ENCODE measurements around the gene GMEB2.
"Not testable (repeated sequence)": the region's sequence is repeated elsewhere in the genome, so short reads cannot be mapped to it uniquely, and the experiment has no call there.

Gene GMEB2

DNA sequence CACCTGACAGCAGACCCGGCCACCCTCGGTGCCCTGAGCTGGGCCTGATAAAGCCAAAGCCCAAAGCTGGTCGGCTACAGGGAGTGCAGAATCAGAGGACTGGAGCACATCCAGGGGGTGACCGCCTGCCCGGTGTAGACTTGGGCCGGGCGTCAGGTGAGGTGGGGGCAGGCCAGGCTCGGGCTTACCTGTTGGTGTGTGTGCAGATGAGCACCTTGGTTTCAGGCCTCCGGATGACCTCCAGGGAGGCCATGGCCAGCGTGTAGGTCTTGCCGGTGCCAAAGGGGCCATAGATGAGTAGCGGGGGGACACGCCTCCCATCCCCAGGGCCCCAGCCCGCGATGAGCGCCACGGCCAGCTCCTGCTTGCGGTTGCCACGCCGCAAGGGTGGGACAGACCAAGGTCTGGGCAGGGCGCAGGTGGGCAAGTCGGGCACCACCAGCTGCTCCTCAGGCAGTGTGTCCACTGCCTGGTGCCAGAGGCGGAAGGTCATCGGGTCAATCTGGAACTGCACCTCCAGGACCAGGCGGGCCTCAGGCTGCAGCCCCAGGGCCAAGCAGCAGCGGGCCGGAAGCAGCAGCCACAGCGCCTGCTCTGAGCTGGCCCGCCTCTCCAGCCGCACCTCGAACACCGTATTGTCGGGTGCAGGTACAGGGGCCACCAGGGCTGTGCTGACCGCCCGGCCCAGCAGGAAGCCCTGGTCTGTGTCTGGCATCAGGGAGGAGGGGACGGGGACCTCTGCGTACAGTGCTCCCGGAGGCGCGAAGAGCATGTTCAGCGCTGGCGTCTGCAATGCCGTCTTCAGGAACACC is 58.5 kb downstream of the GMEB2 start:
- DNase-seq, result no peak

DNA sequence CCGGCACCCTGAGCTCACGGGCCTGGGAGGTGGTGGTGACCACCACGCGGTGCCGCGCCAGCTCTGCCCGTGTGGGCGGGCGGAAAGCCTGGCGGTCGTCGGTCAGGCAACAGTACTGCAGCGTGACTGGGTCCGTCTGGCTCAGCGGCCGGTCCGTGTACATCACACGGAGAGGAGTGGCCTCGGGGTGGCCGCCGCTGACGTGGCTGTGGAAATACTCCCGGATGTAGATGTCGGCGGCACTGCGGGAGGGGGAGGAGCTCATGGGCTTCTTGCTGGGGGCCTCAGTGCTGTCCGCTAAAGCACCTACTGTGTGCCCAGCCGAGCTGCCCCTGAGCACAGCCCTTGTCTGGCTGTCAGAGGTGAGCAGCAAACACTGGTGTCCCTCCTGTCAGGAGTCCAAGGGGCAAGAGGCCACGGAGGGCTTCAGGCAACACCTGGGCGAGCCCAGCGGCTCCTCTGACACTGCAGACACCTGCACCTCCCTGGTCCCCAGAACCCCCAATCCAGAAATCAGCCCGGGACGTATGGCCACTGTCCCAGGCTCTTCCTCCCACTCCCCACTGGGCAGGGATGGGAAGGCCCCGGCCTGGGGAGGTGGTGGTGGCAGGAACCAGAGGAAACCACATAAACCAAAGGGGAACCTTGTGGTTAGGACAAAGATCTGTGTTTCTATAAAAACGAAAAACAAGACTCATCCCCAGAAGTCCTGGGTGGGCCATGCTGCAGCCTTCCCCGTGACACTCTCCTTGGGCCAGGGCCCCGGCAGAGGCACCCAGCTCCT is 59.3 kb downstream of the GMEB2 start:
- DNase-seq, result no peak

DNA sequence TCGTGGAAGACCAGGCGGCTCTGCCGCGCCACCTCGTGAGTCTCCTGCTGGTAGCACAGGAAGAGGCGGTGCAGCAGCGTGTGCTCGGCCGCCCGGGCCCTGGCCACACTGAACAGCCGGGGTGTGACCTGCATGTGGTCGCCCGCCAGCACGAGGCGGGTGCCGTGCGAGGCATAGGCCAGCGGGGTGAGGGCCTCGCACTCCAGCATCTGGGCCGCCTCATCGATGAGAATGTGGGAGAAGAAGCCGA is 59.8 kb downstream of the GMEB2 start:
- DNase-seq, result no peak

DNA sequence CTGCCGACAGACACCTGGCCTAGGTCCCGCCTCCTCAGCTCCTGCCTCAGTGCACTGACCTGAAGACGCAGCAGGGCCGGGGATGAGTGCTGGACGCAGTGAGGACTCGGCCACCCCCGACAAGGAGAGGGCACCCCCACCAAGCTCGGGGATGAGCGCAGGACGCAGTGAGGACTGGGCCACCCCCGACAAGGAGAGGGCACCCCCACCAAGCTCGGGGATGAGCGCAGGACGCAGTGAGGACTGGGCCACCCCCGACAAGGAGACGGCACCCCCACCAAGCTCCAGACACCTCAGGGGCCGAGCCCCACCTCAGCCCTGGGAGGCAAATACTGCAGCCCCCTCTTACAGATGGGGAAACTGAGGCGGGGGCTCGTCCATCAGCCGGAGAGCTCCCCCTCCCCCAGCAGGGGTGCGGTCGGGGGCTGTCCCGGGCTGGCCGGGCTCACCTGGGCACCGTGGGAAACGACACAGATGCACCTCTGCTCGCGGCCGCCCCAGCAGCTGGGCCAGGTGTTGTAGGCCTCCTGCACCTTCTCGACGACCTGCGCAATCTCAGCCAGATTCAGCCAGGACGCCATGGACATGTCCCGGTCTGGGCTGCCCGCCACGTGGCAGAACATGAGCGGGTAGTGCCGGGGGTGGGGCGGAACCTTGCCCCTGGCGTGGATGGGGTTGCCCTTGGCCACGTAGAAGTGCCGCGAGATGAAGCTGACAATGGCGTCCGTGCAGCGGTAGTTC is 60.3 kb downstream of the GMEB2 start:
- no peak for DNase-seq

DNA sequence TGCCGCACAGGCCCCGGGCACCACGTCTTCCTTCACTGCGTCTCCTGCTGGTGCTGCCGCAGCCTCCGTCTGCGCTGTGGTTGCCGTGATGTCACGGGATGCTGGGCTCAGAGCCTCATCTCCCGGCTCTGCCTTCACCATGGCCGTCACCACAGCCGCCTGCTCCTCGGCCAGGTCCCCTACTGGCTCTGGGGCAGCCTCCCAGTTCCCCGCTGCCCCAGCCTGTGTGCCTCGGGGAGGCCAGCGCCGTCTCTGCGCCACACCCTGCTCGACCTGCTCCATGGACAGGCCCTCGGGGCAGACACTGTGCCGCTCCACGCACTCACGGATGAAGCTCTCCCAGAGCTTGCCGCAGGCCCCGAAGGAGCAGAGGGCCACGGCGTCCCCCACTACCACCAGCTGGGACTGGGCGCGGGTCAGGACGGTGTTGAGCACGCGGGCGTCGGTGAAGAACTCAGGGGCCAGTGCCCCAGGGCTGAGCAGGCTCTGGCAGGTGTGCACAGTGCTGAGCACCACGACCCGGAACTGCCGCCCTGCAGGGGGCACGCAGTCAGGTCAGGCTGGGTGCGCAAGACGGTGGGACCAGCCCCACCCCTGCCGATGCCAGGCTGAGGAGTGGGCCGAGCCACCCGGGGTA is 61.1 kb downstream of the GMEB2 start:
- no peak for DNase-seq

DNA sequence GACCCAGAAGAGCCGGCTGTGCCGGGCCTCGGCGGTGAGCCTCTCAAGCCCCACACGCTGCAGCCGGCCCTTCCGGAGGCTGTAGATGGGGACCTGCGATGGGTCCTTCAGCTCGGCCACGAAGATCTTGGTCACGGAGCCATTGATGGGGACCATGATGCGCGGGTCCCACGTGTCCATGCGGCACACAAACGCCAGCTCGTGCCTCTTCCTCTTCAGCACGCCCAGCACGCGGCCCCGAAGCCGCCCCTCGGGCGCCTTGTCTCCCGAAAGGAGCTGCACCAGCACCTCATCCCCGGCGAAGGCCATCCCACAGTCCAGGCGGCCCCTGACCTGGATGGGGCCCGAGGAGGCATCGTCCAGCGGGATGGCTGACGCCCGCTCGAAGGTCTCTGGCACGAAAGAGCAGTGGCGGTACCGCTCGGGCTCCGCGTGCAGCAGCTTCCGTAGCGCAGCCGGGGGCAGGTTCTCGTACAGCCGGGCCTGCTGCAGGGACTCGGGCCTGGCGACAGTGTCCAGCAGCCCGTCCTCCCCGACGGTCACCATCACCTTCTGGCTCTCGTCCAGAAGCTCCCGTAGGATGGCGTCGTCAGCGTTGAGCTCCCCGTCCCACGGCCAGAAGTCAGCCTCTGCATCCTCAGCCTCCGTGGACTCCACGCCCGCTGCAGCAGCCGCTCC is 61.7 kb downstream of the GMEB2 start:
- DNase-seq, result no peak

DNA sequence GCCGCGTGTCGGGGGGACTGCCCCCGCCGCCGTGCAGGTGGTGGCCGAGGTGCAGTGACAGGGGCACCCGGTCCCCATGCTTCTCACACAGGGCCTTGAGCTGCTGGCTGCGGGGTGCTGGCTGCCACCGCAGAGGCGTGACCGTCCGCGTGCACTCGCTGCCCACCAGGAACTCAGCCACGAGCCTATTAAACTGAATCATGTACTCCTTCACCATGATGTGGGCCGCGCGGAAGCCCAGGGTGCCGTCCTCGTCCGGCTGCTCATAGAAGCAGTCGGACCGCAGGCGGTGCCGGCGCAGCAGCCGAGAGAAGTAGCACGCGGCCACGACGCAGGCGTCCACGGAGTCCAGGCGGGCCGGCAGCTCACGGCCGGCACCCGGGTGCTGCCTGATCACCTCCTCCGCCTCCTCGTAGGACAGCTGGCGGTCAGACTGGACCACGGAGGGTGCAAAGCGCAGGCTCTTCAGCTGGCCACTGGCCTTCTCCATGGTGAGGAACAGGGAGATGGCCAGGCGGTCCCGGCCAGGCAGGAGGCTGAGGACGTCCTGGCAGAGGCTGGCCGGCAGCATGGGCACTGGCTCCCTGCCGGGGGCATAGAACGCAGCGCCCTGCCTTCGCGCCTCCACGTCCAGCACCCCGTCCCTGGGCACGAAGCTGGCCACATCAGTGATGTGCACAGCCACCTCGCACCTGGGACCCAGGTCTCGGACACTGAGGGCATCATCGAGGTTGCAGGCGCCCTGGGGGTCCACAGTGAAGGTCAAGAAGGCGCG is 62.7 kb downstream of the GMEB2 start:
- DNase-seq, result no peak

DNA sequence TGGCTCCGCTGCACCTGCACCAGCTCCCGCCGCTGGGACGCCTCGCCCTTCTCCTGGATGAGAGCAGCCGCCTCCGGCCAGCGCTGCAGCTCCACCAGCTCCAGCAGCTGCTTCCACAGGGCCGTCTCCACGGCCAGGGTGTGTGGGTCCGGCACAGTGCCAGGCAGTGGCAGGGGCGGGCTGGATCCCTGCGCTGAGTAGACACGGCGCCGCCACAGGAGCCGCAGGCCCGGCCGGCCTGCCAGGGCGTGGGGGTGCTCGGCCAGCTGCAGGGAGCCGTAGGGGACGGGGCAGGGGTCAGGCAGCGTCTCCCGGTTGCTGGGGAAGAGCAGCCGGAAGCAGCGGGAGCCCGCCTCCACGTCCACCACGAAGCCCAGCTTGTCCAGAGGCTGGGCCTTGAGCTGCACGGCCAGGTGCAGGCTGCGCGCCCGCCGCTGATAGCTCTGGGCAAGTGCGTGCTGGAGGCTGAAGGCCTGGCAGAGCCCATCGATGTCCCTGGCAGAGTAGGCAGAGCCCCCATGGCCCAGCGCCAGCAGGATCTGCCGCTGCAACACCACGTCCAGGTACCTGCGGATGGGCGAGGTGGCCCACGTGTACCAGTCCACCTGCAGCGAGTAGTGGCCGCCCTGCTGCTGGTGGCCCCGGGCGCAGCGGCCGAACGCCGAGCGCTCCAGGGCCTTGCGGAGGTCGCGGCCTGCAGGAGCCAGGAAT is 63.5 kb downstream of the GMEB2 start:
- no peak for DNase-seq

DNA sequence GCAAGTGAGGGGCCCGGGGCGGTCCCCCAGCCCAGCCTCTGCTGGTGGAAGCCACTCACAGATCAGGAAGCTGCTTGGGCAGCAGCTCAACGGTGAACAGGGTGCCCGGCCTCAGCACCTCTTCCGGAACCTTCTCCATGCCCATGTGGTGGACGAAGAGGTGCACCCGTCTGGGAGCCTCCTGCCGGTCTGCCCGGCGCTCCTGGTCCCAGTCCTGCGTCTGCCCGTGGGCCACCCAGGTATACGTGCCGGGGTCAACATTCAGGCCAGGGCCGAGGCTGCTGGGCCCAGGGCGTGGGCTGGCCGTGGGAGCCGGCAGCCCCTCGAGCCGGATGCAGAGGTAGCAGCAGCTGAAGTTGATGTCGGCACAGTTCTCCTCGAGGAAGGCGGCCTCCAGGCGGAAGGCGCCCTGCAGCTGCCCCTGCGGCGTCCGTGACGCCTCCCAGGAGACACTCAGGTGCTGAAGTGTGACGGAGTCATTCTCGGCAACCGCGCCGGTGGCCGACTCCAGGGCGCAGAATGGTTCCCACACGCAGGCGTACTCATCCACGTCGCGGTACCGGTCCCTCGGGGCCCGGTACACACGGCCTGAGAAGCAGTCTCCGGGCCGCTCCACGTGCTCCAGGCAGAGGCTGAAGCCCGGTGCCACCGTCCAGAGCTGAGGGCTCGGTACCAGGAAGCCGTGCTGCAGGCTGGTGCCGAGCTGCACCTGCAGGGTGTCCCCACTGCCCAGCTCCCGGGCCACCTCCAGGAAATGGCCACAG is 64.3 kb downstream of the GMEB2 start:
- no peak for DNase-seq

DNA sequence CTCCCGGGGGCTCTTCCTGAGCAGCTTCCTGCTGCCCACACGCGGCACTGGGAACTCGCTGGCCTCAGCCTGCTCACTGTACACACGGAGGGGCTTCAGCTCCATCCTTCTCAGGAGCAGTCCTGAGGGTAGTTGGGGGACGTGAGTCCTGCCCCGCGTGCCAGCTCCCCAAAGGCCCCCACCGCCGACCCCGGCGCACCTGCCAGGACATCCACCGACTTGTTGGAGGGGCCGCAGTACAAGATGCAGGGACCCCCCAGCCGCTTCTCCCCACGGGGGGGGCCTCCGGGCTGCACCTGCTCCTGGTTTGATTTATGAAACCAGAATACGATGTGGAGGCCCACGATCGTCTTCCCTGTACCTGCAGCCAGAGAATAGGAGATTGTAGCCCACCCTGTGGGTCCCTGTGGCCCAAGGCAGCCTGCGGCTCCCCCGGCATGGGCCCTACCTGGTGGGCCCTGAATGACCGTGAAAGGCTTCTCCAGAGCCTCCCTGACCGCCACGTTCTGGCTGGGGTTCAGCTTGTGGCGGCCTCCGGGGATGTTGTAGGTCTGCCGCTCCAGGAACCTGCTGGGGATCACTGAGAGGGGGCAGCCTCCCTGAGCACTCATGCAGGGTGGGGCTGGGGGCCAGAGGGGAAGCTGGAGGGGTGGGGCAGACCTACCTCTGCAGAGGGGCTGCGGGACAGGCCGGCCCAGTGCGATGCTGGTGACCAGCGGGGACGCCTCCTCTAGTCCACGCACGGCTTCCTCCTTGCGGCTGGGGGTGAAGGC is 65.1 kb downstream of the GMEB2 start:
- no peak for DNase-seq

DNA sequence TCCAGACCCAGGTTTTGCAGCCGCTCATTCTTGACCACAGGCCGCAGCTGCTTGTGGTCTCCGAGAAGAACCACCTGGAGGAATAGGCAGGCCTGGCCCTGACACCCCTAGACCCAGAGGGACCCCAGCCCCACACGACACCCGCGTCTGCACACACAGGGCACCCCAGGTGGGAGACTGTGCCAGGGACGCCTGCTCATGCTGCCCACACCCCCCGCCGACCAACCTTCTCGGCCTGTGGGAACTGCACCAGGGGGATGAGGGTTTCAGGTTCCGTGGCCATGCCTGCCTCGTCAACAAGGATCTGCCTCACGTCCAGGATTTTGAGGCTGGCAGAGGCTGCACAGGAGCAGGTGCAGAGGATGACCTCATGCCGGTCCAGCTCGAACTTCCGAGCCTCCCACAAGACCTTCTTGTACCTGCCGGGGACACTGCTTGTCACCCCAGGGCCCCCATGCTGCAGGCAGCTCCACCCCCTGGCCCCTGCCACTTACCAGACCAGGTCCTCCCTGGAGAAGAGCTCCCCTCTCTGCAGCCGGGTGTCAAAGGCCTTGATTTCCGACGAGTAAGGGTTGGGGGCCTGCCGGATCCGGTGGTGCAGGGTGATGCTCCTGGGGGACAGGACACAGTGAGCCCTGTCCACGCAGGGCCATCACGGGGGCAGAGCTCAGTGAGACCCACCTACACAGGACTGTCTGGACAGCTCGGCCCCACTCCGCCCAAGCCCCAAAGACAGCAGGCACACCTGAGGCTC is 65.9 kb downstream of the GMEB2 start:
- no peak for DNase-seq

DNA sequence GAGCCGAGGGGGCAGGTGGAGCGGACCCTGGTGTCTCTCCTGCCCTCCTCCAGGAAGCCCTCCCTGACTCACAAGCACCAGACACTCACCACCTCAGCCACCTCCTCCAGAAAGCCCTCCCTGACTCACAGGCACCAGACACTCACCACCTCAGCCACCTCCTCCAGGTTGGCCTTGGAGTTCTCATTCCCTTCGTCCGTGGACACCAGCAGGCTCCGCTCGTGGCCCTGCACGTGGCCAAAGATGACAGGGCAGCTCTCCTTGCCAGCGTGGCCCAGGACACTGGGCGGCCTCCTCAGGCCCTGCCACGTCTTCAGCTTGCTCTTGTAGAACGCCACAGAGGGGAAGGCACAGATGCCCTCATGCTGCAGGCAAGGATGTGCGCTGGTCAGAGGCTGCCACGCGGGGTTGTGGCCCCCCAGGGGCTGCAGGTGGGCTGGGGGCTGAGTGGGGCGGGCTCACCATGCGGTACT is 66.5 kb downstream of the GMEB2 start:
- DNase-seq, result no peak

DNA sequence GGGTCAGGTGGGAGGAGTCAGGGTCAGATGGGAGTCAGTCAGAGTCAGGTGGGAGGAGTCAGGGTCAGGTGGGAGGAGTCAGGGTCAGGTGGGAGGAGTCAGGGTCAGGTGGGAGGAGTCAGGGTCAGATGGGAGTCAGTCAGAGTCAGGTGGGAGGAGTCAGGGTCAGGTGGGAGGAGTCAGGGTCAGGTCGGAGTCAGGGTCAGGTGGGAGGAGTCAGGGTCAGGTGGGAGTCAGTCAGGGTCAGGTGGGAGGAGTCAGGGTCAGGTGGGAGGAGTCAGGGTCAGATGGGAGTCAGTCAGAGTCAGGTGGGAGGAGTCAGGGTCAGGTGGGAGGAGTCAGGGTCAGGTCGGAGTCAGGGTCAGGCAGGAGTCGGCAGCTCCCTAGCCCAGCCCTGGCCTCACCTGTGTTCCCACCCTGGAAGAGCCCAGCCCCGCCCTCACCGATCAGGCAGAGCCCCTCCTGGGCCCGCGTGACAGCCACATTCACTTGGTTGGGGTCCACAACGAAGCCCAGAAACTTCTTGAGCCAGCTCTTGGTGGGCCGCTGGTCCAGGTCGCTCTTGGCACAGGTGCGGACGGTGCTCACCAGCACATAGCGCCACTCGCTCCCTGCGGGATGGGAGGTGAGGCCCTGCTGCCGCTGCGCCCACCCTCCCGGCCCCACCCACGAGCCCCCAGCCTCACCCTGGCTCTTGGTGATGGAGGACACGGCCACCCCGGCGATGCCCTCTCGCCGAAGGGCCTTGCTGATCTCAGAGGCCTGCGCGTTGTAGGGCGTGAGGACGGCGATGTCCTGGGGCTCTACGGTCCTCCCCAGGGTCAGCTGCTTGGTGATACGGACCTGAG is 67.2 kb downstream of the GMEB2 start:
- not testable (repeated sequence) for DNase-seq

DNA sequence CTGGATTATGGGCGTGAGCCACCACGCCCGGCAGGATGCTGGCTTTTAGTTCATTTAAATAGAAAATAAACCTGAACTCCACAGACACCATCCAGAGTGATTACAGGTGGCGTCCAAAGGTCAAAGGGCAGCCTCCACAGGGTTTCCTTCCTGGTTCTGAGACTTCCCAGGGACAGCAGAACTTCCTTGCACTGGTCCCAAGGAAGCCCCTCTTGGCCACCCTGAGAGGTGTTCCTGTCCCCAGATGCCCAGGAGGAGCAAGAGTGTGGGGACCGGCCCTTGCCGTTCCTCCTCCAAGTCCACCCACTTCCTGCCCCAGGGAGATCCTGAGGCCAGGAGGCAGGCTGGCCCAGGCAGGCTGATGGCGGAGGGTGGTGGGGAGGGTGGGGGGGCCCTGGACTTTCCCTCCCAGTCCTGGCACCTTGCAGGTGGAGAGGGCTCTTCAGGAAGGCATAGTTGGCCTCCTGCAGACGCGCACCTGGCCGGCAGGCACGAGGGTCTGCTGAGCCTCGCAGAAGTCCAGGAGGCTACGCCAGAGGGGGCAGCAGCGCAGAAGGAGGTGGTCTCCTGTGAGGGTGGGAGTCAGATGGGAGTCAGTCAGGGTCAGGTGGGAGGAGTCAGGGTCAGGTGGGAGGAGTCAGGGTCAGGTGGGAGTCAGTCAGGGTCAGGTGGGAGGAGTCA is 68.0 kb downstream of the GMEB2 start:
- no peak for DNase-seq

DNA sequence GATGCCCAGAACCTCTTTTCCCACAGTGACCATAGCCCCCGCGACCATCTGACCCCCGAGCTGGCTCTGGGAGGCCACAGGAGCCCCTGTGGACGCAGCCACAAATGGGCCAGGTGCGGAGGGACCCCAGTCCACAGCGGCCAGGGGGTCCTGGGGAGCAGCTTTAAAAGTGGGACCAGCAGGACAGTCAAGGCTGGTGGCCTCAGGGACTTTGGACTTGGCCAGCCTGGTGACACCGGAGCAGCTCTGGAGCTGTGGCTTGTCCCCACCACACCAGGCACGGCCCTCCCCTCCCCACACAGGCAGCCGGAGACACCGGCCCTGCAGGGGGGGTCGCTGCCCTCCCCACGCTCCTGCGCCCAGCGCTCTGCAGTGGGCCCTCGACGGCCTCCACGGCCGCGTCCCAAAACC is 69.4 kb downstream of the GMEB2 start:
- no peak for DNase-seq

DNA sequence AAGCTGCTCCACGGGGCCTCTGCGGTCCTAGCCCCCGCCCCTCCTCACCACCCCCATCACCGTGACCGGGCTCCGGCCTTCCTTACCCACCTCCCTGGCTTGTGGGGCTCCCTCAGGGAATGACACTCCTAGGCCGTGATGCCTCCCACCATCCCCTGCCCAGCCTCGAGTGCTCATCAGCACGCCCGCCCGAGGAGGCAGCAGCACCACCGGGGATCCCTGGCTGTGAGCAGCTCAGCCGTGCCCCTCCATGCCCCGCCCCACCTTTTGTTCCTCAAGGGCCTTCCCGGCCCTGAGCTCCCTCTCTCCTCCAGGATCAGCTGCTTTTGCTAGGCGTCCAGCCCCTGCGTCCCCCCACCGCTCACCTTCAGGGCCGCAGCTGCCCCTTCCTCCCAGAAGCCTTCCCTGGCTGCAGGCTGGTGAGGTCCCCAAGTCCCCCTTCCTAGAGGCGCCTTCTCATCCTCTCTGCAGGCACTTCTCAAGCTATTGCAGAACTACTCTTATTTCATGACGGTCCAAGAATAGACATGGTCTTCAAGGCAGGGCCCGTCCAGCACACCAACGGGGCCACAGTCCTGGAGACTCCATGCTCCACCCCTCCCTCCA is 69.9 kb downstream of the GMEB2 start:
- no peak for DNase-seq

Data from islet precursor cell (in vitro differentiated cells).